WI38 (cell line): ENCODE results near the gene ADAMTSL3.

Source experiments
- H3K4me3 ChIP-seq: 2 replicates; pipeline ENCODE4 v1.5.1; 2011; ENCODE audit warnings: low read depth, mild to moderate bottlenecking, control low read depth, low read length
- TF ChIP-seq, protein P1 (sequence below): IDR thresholded peaks from 2 replicates; pipeline ENCODE4 v1.5.1; 2012; ENCODE audit warnings: low read depth, mild to moderate bottlenecking, control low read depth, low read length

The ADAMTSL3 gene

DNA sequence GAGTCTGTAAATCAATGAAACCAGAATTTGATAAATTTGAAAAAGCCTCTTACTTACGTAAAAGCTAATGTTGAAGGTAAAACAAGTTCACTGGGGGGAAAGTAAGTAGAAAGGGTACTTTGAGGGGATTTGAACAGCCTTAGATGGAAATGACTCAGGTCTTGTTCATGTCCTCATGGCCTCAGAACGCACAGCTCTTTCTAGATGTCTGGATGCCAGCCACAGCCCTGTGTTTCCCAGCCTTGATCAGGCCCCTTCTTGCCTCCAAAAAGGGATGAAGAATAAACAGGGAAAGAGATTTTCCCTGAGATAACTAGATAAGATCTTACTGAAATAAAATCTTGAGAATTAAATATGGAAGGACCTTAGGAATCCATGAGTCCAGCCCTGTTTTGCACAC lies 344.6 kb downstream of the ADAMTSL3 start:
- no peak overlapping the region for H3K4me3 ChIP-seq
- TF ChIP-seq, protein P1, sequence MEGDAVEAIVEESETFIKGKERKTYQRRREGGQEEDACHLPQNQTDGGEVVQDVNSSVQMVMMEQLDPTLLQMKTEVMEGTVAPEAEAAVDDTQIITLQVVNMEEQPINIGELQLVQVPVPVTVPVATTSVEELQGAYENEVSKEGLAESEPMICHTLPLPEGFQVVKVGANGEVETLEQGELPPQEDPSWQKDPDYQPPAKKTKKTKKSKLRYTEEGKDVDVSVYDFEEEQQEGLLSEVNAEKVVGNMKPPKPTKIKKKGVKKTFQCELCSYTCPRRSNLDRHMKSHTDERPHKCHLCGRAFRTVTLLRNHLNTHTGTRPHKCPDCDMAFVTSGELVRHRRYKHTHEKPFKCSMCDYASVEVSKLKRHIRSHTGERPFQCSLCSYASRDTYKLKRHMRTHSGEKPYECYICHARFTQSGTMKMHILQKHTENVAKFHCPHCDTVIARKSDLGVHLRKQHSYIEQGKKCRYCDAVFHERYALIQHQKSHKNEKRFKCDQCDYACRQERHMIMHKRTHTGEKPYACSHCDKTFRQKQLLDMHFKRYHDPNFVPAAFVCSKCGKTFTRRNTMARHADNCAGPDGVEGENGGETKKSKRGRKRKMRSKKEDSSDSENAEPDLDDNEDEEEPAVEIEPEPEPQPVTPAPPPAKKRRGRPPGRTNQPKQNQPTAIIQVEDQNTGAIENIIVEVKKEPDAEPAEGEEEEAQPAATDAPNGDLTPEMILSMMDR, result no peak

DNA sequence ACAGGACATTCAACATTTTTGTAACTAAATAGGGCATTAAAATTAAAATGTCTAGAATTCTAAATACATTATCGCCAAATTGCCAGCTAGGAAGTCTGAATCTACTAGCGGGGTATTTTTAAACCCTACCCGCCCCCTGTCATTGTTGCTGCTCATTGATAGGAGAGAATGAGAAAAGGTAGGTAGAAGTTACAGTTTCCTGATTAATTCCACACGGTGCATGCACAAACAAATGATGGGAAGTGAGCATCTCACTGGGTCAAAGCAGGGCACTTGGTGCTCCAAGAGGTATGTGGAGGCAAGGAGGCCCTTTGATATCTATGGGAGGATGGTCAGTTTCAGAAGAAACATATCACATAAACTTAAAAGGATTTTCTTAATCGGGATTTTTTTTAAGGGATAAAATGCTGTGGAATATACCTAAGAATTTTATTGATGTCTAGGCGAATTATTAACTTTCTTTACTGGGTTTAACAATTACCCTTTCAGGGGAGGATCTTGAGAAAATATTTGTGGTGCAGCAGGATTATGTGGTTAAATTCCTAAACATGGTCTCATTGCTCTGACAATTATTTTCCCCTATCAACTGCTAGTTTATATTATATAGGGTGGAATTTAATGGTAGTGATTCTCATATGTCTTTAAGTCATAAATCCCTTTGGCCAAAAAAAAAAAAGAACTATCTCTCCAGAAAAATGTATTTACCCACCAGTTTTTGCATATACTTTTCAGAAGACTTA lies 345.6 kb downstream of the ADAMTSL3 start:
- TF ChIP-seq, protein P1, result no peak
- no peak overlapping the region for H3K4me3 ChIP-seq

DNA sequence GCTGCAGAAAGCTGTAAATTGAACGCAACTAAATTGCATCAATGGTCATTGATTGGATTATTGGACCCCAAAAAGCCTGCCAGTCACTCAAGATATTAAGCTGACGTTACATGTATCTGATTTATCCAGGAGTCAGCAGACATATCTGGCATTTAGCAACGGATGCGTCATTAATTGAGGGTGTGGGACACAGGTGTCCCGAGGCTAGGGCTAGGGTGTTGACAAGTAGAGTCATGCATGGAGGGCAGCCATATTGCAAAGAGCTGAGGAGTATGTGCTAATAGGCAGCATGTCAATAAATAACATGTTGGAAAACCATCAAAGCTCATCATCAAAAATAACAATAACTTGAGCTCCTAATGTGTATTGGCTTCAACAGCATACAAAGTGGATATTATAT lies 347.1 kb downstream of the ADAMTSL3 start:
- H3K4me3 ChIP-seq, result no peak overlapping the region
- TF ChIP-seq, protein P1, result no peak

DNA sequence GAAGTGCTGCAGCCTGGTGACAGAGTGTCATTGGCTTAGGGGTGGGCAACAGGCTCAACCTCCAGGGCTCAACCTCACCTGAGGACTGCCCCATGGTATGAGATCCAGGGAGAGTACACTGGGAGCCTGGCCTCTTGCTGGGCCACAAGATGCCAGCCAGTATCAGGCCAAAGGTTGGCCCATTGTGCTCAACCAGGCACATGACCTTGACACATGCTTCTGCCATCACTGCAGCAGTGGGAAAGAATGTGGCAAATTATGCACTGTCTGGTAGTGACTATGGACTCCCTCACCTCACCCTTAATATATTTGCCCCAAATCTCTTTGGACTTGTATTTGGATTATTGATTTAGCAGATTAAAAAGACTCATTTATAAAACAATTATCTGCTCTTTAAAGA lies 347.7 kb downstream of the ADAMTSL3 start:
- TF ChIP-seq, protein P1, result no peak
- no peak overlapping the region for H3K4me3 ChIP-seq

DNA sequence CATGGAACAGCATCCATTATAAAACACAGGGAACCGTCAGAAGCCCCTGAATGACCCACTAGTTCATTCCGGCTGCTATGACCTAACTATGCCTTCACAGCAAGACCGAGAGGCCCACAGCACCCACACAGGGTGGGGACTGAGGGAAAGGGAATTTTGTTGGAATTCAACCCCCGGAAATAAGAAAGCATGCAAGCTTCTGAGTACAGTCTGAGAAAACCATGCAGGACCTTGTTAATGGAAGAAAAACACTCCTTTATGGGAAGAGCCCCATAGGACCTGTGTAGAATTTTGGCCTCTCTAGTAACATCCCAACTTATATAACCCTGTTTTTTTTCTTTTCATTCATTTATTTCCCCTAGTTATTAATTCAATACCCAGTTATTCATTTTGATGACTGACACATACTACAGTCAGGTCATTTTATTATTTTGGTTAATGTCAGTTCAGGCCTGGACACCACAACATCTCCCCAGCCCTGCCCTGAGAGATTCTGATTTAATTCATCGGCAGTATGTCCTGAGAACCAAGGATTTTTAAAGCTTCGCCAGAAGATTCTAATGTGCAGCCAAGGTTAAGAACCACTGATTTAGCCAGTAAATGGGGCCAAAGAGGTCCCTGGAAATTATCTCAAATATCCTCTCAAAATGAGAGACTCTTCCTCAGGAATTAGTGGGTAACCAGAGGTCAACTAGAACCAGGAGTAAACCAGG lies 350.0 kb downstream of the ADAMTSL3 start:
- H3K4me3 ChIP-seq, result no peak overlapping the region
- TF ChIP-seq, protein P1, result no peak

DNA sequence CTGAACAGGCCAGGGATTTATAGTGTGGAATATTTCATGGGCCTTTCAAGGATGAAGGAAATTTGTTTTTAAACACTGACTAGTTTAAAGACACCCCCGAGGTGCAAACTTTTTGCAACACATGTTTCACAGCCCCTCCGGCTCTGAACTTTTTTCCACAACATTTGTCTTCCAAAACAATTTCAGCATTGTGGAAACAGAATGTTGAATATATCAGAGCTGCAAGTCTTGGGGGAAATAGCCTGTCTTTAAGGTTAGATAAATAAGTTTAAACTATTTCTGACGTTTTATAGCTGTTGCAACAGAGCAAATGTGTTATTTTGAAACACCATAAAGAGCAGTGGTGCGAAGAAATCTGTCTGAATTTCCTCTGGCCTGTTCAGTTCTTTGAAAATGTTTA lies 352.5 kb downstream of the ADAMTSL3 start:
- TF ChIP-seq, protein P1, result no peak

DNA sequence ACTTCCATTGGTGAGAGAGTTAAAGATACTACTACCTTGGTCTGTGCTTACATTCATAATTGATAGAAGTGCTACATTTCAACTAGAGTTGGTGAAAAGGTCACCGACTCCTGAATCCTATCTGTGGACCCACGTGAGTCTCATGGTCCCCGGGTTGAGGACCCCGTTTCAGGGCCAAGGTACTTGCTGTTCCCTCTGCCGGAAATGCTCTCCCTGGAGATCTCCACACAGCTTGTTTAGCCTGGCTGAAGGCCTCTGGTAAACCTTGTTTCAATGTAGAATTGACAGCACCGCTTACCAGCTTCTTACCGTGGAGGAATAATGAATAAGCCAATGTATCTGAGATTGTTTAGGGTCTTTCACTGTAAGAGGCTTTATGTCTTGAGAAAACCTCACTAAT lies 355.7 kb downstream of the ADAMTSL3 start:
- TF ChIP-seq, protein P1, result no peak
- H3K4me3 ChIP-seq, result no peak overlapping the region

More for the DNA sequence above, 352.5 kb downstream of the ADAMTSL3 start:
- H3K4me3 ChIP-seq, result no peak overlapping the region
